OCI-M1 (cell line): Measurements from ENCODE around the gene GJA4.
"Not testable (repeated sequence)": the region's sequence is repeated elsewhere in the genome, so short reads cannot be mapped to it uniquely, and the experiment has no call there.

Experiments
- DNase-seq: peaks from one replicate; lab custom pipeline; 2025; lab: John Stamatoyannopoulos, UW

The GJA4 gene

DNA sequence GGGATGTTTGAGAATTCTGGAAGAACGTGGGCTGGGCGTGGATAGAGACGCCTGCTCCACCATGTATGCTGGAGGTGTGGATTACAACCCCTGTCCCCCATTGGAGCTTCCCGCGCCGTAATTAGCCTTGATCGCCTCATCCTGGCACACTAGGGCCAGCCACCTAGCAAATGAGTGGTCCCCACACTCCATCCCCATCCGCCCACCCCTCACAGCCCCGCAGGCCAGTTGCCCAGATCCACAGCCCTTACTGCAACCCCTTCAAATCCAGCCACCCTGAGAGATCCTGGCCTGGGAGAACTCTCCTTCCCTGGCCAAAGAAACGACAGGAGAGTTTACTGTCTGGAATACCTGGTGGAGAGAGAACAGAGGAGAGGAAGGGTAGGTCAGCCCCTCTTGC lies 375 bp upstream of the GJA4 start:
- DNase-seq, result no peak

DNA sequence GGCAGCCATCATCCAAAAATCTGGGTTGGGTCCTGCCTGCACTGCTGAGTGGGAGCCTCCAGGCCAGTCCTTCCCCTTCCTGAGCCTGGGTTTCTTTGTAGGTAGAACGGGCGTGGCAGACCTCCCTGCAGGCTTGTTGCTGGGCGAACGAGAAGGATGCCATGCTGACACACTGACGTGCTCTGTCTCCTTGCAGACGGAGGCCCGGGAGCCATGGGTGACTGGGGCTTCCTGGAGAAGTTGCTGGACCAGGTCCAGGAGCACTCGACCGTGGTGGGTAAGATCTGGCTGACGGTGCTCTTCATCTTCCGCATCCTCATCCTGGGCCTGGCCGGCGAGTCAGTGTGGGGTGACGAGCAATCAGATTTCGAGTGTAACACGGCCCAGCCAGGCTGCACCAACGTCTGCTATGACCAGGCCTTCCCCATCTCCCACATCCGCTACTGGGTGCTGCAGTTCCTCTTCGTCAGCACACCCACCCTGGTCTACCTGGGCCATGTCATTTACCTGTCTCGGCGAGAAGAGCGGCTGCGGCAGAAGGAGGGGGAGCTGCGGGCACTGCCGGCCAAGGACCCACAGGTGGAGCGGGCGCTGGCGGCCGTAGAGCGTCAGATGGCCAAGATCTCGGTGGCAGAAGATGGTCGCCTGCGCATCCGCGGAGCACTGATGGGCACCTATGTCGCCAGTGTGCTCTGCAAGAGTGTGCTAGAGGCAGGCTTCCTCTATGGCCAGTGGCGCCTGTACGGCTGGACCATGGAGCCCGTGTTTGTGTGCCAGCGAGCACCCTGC lies 1.4 kb downstream of the GJA4 start:
- no peak for DNase-seq

DNA sequence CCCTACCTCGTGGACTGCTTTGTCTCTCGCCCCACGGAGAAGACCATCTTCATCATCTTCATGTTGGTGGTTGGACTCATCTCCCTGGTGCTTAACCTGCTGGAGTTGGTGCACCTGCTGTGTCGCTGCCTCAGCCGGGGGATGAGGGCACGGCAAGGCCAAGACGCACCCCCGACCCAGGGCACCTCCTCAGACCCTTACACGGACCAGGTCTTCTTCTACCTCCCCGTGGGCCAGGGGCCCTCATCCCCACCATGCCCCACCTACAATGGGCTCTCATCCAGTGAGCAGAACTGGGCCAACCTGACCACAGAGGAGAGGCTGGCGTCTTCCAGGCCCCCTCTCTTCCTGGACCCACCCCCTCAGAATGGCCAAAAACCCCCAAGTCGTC lies 2.0 kb downstream of the GJA4 start:
- DNase-seq, result no peak

DNA sequence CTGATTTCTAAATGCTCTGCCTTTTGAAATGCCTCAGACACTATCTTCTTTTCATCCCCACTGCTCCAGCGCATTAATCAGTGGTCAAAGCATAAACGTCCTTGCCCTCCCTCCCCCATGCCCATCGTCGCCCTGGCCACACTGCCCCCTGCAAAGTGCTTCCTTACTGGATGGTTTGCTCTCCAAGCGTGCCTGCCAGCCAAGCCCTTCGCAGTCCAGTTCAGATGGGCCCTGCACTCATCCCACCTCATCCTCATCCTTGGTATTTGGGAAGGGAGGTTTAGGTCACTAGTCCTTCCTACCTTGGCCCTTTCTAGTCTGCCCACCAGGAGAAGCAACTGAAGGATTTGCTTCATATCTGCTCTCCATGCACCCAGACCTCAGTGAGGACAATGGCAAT lies 3.1 kb downstream of the GJA4 start:
- DNase-seq, result no peak

DNA sequence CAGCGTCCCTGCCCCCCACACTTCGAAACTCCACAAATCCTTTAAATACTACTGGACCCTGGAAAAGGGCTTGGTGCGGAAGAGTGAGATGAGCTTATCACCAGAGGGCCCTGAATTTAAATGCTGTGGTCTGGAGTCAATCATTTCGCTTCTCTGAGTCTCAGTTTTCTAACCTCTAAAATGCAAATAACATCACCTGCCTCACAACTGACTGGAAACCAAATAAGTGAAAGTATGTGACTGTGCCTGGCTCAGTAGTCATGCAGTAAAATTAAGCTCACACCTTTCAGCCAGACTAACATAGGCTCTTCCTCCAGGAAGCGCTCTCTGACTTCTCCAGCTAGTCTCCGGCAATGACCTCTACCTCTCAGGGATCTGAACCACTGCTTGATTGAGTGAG lies 4.2 kb downstream of the GJA4 start:
- DNase-seq, result peak; percentile 29

DNA sequence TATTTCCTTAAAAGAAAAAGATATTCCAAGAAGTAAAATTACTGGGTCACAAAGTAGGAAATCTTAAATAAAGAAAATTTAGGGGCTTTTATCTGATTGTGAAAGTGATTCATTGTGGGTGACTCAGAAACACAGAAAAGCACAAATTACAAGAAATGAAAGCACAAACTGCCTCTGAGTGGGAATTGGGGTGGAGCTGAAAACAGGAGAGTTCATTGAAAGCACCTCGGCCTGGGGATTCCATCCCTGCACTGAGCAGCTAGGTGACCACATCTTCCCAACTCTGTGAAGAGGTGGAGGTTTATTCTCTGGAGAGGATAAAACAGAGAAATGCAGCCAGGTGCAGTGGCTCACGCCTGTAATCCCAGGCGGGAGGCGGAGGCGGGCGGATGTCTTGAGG lies 7.4 kb downstream of the GJA4 start:
- DNase-seq, result peak; percentile 28

DNA sequence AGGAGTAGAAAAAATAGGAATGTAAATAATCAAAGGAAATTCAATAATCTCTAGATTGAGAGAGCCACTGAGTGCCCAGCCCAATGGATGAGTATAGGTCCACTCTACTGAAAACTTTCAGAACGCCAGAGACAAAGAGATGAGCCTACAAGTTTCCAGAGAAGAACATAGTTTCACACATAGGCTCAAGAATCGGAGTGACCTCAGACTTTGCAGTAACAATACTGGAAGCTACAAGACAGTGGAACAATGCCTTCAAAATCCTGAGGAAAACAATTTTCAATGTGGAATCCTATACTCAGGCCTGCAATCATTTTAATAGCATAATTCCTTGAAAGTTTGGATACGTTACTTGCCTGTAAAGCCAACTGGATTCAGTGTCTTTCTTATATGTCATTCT lies 11.0 kb downstream of the GJA4 start:
- no peak for DNase-seq

DNA sequence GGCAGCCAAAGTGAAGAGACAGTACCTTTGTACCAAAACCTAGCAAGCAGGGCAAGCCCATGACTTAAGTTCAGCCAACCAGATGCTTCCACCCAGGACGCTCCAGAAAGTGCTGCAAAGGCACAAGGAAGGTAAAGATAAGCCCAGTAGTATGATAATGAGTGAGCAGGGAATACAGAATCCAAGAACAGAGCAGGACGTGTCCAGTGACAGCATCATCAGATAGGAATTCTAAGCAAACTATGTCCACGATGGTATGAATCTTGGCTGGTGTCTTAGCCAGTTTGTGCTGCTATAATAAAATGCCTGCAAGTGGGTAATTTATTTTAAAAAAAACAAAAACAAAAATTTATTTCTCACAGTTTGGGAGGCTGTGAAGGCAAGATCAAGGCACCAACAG lies 13.6 kb downstream of the GJA4 start:
- DNase-seq, result no peak

DNA sequence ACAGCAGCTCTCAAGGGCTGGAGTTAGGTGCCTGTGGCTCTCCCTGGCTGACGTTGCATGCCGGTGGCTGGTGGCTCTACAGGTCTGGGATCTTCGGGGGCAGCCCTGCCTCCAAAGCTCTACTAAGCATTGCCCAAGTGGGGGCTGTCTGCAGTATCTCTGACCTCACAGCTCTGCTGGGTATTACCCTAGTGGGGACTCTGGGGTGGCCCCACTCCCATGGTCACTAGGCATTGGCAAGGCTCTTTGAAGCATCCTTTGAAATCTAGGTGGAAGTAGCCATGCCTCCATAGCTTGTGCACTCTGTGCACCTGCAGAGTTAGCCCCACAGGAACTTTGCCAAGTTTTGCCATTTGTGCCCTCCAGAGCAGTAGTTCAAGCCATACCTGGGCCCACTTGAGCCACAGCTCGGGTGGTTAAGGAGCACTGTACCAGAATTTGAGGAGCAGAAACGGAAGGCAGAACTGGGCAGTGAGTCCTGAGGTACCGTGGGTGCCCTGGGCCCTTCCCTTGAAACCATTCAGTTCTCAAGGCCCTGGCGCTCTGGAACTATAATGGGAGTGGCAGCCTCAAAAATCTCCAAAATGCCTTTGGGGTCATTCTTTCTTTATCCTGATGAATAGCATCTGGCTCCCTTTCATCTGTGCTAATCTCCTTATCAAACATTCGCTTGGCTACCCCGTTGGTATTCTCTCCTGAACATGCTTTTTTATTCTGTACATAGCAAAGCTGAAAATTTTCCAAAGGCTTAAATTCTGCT lies 15.4 kb downstream of the GJA4 start:
- DNase-seq, result no peak

DNA sequence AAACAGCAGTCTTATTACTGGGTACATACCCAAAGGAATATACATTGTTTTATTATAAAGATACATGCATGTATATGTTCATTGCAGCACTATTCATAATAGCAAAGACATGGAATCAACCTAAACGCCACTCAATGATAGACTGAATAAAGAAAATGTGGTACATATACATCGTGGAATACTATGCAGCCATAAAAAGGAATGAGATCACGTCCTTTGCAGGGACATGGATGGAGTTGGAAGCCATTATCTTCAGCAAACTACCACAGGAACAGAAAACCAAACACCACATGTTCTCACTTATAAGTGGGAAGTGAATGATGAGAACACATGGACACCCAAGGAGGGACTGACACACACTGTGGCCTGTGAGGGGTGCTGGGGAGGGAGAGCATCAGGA lies 18.0 kb downstream of the GJA4 start:
- DNase-seq, result not testable (repeated sequence)

DNA sequence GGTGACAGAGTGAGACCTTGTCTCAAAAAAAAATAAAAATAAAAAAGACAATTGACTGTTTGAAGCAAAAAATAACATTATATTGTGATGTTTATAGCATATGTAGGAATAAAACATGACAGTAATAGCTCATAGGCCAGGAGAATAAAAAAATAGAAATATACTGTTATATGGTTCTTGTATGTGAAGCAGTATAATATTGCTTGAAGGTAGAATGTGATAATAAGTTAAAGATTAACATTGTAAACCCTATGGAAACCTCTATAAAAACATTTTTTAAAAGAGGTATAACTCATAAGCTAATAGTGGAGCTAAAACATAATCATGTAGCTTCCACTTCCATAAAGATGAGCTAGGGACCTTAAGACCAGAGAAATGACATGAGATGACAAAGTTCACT lies 23.5 kb downstream of the GJA4 start:
- no peak for DNase-seq

DNA sequence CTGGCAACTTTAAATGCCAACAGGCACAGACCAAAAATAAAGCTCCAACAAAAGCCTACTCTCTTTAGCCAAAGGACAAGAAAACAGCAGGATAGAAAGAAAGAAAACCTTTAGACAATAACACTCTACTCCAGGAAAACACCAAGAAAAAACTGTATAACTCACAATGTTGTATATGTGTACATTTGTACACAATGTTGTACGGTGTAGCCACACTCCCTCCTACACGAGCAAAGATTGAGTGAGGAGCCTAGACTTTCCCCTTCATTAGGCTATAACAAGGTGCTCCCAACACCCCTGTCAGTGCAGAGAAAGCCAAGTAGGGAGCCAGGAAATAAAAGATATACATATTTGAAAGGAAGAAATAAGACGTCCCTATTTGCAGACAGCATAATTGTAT lies 24.0 kb downstream of the GJA4 start:
- DNase-seq, result no peak

DNA sequence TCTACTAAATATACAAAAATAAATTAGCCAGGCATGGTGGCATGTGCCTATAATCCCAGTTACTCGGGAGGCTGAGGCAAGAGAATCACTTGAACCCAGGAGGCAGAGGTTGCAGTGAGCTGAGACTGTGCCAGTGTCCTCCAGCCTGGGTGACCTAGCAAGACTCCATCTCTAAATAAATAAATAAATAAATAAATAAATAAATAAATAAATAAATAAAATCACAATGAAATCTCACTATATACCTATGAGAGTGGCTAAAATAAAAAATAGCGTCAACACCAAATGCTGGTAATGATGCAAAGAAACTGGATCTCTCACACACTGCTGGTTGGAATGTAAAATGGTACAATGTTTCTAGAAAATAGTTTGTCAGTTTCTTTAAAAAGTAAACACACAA lies 26.1 kb downstream of the GJA4 start:
- DNase-seq, result not testable (repeated sequence)

DNA sequence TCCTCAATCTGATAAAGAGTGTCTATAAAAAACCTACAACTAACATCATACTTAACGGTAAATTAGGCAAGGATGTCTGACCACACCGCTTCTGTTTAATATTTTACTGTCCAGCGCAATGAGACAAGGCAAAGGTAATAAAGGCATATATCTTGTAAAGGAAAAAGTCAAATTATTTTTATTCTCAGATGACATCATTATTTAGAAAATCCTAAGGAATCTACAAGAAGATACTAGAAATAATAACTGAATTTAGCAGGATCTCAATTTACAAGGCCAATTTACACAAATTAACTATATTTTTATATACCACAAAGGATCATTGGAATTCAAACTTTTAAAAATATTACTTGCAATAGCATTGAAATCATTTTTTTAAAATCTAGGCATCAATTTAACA lies 29.4 kb downstream of the GJA4 start:
- peak; percentile 14 for DNase-seq

DNA sequence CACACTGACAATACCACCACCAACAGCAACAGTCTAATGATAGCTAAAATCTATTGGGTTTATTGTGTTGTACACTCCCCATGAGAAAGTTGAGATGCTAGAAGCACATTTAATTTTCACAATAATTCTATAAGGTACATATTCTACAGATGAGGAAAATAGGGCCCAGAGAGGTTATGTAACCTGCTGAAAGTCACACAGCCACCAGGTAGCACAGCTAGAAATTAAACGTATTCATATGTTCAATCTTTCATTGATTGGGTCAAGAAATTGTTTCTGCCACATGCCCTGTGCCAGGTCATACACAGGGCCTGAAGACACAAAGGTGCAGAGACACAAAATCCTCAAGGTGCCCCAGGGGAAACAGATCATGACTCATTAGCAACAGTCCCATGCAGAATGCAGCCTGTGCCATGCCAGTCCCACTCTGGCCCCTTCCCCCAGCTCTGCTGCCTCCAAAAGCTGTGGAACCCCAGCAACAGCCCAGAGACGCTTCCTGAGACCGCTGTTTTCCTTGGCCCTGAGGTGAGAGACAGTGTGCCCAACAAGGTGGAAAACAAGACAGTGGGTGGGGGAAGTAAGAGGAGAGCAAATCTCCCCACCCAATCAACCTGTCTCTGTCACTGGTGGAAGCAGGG lies 32.1 kb downstream of the GJA4 start:
- DNase-seq, result no peak

DNA sequence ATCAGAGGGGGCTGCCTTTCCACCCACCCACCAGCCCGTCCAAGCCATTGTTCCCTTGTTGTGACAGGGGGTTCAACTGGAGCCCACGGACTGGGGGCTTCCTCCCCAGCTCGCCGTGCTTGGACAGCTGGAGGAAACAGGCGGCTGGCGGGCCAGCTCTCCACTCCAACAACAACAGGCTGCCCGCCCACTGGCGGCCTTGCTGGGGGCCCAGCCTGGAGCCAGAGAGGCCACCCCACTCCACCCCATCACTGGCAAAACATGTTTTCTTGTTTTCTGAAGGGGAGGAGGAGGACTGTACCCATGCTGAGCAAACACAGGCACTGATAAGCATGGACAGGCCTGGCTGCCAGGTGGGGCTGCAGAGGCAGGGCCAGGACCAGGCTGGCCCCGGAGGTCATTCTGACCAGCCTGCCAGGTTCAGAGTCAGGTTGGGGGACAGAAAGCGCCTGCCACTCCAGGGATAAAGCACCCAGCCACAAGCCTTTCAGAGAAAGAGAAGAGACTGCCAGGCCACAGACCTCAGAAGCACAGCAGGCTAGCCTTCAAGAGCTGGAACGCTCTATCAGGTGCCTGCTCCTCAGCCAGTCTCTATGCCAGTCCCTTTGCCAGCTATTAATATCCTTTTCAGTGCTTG lies 32.8 kb downstream of the GJA4 start:
- DNase-seq, result no peak

DNA sequence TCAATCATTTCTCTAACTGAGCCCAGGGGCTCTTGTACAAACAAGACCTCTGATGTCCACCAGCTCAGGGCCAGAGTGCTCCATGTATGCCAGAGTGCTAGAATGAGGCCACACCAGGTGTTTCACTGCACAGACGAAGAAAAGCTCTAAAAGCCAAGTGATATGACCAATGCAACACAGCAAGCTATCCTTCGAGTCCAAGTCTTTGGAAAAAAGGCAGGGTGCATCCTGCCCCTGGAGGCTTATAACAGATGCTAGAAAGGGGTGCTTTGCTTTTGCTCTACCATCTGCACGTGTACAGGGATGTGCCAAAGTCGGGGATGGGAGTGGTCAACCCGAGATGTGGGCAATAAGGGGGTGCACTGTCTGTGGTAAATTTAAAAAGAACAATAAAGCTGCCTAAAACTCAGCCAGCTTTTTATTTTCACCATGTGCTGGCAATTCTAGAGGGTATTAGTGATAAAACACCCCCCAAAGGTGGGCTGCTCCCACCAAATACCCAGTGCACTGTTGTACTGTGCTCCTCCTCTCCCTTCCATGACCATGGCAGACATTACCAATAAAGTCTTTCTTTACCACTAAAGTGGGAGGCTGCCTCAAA lies 34.6 kb downstream of the GJA4 start:
- no peak for DNase-seq

DNA sequence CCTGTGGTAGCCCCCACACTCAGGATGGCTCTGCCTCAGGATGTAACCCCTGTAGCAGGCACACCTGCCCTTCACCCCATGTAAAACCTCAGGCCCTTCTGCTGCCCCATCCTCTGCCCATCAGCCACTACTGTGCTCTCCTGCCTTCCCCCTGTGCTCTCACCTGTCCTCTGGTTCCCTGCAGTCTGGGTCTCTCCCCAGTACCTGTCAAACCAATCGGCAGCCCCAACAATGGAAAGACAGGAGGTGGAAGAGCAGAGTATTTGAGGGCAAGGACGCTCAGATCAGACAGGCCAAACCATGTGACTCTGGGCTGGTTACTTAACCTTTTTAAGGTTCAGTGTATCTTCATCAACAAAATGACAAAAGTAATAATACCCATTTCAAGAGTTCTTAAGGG lies 35.8 kb downstream of the GJA4 start:
- DNase-seq, result peak; percentile 48

DNA sequence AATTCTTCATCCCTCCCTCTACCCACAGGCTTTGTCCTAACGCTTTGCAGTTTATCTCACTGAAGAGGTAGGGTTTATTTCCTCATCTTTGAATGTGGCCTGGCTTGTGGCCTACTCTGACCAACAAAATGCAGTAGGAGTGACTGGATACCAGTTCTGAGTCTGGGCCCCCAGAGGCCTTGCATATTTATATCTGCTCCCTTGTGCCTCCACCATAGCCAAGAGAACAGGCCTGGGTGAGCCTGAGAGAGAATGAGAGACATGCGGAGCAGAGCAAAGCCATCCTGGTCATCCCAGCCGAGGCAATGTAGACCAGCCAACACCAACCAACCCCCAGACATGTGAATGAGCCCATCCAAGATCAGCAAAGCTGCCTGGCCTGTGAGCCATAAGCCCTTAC lies 36.5 kb downstream of the GJA4 start:
- DNase-seq, result peak; percentile 92

DNA sequence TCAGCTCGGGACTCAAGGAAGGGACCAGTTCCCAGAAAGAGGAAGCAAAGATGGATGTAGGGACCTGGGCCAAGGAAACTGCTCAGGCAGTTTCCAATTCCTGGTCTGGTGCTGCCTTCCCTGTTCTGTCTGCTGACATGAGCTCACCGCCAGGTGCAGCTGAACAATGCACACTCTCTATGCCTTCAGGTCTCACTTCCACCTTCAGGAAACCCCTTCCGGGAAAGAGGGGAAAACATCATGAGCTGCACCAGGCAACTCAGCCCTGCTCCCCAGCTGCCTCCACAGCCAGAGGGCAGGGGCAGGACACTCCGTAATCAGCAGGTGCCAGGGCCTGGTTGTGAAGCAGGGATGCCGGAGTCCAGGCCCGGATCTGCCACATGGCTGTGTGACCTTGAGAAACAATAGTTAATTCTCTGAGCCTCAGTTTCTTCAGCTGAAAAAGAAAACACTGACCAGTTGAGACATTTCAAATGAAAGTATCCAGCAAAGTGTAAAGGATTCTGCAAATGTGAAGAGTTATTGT lies 39.0 kb downstream of the GJA4 start:
- no peak for DNase-seq

DNA sequence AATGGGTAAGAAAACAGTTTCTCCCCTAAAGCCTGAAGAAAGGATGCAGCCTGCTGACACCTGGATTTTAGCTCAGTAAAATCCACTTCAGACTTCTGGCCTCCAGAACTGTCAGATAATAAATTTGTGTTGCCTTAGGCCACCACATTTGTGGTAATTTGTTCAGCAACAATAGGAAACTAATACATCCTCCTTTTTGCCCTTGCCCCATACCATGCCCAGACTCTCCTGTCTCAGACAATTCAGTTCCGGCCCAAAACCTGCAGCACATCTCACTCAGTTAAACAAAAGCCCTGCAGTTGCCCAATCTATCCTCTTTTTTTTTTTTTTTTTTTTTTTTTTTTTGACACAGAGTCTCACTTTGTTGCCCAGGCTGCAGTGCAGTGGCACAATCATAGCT lies 40.9 kb downstream of the GJA4 start:
- DNase-seq, result no peak
